HG02885 (cell line): Measurements from ENCODE around the gene DPH7.
"Not testable (repeated sequence)": the region's sequence is repeated elsewhere in the genome, so short reads cannot be mapped to it uniquely, and the experiment has no call there.

ENCODE experiments used
- ATAC-seq: cut with Tn5 transposase; IDR thresholded peaks from one replicate; pipeline ENCODE4 v1.9.1; 2021; ENCODE audit warnings: mild to moderate bottlenecking; ENCODE audit not compliant: unreplicated experiment, poor library complexity

Gene DPH7

GRCh38 chr9:137582286-137582860 lies 3.6 kb upstream of the DPH7 start:
- no peak for ATAC-seq

GRCh38 chr9:137581361-137582285 lies 2.9 kb upstream of the DPH7 start:
- ATAC-seq, result no peak

- no peak for ATAC-seq
These were observed 2.2 kb upstream of the DPH7 start for GRCh38 chr9:137580954-137581322.

GRCh38 chr9:137580209-137580953 lies 1.7 kb upstream of the DPH7 start:
- no peak for ATAC-seq

GRCh38 chr9:137579259-137579604 lies 507 bp upstream of the DPH7 start:
- ATAC-seq, result no peak

GRCh38 chr9:137575716-137576411 lies 2.9 kb downstream of the DPH7 start:
- no peak for ATAC-seq

GRCh38 chr9:137575364-137575715 lies 3.4 kb downstream of the DPH7 start:
- ATAC-seq, result no peak

GRCh38 chr9:137574192-137574591 lies 4.5 kb downstream of the DPH7 start:
- no peak for ATAC-seq

GRCh38 chr9:137570566-137570965 lies 8.2 kb downstream of the DPH7 start:
- no peak for ATAC-seq

GRCh38 chr9:137569609-137570203 lies 9.0 kb downstream of the DPH7 start:
- no peak for ATAC-seq

GRCh38 chr9:137568445-137568844 lies 10.3 kb downstream of the DPH7 start:
- not testable (repeated sequence) for ATAC-seq

- no peak for ATAC-seq
These were observed 13.8 kb downstream of the DPH7 start for GRCh38 chr9:137564817-137565411.

GRCh38 chr9:137564134-137564533 lies 14.6 kb downstream of the DPH7 start:
- ATAC-seq, result no peak

- ATAC-seq, result no peak
These were observed 20.6 kb downstream of the DPH7 start for GRCh38 chr9:137558127-137558526.

- ATAC-seq, result no peak
These were observed 22.5 kb downstream of the DPH7 start for GRCh38 chr9:137556069-137556838.

GRCh38 chr9:137555179-137555578 lies 23.5 kb downstream of the DPH7 start:
- no peak for ATAC-seq

- no peak for ATAC-seq
These were observed 24.4 kb downstream of the DPH7 start for GRCh38 chr9:137554349-137554748.

GRCh38 chr9:137553654-137554053 lies 25.1 kb downstream of the DPH7 start:
- not testable (repeated sequence) for ATAC-seq
